NK-92 (cell line): Measurements from ENCODE around the gene SLC39A1.
A peak's percentile ranks its signal among the peaks of the same experiment; 100 is the strongest.
"Not testable (repeated sequence)": the region's sequence is repeated elsewhere in the genome, so short reads cannot be mapped to it uniquely, and the experiment has no call there.

Experiments
- DNase-seq: peaks from one replicate; lab custom pipeline; 2025; ENCODE audit not compliant: unreplicated experiment; lab: John Stamatoyannopoulos, UW

The SLC39A1 gene

DNA sequence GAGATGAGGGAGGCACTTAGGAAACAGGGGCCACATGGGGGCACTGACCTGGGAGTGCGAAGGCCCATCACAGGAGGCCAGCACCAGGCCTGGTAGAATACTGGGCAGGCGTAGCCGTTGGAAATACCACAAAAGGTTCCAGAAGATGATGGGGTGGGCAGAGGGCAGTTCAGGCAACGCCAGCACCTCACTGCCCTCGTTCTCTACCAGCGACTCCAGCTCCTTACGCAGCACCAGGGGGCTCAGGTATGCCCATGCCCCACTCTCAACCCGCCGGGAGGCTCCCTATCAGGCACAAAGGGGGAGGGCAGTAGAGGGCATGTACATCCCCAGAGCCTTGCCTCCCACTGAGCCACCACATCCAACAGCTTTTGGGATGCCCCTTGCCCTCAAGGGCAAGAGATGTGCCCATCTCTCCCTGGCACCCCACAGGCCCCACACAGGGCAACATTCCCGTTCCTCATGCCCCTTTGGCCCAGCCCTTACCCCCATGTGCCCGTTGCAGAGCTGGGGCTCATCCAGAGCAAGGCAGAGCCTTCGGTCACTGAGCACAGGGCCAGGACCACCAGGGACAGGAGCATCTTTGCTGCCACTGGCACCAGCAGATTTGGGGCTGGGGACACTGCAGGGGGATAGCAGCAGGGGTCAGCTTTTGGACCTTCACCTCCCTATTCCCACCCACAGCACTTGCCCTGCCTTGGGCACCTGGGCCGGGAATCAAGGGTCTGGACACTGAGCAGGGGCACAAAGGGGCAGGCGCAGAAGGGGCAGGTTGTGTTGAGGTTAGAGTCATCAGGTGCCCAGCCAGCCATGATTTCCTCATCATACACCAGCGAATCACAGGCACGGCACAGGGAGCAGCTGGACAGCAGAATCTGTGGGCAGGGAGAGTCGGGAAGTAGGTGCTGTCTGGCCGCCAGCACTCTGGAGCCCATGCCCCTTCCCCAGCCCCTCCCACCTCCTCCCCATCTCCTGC lies 30.9 kb downstream of the SLC39A1 start:
- no peak for DNase-seq

DNA sequence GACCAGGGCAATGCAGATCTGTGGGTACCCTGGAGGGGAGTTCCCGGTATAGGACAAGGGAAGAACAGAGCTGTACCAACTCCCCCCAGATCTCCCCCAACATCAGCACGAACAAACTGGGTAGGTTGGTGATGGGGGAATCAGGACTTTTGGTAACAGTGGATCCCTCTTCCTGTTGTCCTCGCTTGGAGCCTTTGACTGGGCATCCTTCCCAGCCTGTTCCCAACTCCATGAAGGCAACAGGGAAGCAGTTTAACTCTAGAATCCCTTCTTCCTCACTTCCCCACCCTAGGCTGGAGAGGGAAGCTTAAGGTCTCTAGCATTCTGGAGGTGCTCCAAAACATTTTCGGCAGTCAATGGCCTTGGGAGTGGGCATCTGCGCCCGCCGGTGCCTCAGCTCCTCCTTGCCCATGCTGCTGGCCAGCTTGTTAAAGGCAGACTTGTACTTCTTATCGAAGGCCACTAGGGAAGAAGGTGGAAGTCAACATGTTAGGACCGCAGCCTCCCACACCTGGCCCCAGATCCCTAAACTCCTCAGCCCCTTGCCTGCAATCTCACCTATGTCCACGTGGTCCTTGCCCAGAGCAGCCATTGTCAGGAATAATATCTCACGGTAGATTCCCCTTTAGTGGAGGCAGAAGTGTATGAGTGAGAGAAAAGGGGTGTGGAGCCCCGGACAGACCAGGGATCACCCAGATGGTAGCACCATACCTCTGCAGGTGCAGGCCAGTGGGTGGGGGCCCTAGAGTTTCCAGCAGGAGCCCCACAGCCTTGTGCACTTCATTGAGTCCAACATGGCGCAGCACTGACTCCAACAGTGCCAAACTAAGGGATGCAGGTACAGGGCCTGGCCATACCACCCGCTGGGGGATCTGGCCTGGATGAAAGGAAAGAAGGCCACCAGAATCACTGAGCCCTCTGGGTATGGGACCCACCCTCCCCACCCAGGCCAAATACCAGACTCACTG lies 33.1 kb downstream of the SLC39A1 start:
- no peak for DNase-seq

DNA sequence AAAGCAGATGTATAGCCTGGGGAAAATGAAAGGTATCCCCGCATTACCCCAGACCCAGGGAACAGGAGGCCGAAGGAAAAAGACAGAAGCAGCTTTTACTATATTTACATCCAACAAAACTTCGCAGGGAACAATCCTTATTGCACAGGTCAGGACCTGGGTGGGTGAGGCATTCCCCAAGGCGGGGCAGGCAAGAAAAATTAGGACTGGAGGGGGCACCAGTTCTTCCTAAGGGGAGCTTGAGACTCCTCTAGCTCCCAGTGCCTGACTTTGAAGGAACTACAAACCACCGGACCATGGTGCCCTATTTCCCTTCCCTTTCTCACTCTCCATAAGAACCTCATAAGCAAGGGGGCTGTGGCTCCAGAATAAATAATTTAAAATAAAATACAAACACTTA lies 33.9 kb downstream of the SLC39A1 start:
- no peak for DNase-seq

DNA sequence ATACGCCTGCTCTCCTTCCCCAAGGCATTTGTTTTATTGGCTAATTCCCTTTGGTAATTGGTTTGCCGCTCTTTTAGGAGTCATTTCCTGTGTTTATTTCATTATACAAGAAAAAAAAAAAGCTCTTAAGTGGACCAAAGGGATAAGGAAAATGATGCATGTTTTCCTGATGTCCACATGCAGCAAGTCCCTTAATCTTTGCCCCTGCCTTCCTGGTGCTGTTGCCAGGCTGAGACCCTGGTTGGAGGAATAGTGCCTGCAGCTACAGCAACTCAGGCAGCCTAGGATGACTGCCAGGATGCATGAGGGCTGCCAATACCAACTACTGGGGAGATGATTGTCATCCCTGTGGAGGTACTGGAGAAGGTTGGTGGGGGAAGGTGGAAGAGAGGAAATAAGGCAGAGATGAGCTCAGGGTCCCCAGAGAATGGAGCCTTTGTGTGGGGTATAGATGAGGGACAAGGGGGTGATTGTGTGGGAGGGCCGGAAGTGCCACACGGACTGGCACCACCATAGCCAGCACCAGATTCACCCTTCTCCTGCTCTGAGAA lies 34.5 kb downstream of the SLC39A1 start:
- DNase-seq: no peak

DNA sequence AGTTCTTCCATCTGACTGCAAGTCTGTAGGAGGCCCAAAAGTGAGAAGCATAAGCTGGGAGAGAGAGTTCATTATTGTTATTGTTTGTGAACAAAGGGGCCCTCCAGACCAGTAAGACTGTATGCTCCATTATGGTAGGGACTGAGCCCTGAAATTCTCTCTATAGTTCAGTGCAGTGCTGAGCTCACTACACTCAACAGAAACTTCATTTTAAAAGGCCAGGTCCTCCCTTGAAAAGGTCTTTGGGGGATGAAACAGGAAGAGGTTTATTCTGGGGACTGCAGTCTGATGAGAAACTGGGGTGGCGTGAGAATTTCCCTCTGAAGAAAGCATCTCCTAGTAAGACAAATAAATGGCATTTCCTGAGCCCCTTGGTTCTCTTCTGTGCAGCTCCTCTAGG lies 35.1 kb downstream of the SLC39A1 start:
- DNase-seq: no peak

DNA sequence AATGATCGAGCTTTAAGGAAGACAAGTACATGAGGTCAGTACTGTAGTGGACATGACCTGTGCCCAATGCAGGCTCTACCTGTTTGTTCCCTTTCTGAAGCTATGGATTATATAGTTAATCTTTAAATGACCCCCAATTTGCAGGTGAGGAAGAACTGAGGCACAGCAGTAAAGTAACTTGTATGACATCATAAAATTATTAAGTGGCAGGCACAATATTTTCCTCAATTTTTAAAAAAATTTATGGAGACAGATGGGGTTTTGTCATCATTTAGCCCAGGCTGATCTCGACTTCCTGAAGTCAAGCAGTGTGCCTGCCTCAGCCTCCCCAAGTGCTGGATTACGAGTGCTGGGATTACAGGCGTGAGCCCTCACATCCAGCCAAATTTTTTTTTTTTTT lies 36.9 kb downstream of the SLC39A1 start:
- DNase-seq: no peak

DNA sequence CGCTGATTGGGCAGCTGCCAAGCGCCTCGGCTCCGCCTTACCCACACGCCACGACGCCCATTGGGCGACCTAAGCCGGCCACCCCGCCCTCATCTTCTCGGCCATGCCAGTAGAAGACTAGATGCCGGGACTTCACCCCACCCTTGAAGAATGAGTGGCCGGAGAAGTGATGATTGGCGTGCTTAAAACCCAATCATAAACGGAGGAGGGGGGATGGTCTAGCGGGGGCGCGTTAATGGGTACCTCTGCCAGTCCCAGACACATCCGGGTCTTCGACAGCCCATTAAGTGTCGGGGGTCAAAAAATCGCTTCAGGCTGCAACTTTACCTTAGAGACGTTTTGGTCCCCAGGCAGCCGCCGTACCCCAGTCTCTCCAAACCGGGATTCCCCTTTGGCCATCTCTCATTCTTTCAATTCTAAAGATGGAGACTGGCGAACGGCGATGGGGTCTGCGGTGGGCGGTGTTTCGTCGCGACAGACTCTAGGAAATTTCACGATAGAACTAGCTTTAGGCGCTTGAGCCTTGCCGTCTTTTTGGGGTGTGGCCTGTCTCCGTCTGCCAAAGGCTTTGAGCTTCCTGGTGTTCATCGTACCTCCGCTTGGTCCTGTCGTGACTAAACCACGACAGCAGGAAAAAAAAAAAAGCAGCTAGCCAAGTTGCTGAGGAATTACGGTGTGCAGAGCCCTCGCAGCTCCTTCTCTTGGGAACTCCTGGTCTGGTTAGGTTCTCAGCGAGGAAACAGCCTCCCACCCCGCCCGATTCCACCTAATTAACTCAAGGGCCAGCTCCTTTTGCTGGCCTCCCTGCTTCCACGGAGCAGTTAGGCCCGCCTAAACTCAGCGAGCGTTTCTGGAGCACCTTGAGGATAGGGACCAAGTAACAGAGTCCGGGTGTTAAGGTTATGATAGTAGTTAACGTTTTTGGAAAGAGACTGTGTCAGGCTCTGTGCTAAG lies 40.1 kb downstream of the SLC39A1 start, which contains the start of gene GATAD2B:
GATAD2B (minus strand) TSS at position 1 of the 954 bp plus-strand sequence. CDS start 94,625 bp downstream, outside the sequence.
- peak; percentile 98 for DNase-seq

DNA sequence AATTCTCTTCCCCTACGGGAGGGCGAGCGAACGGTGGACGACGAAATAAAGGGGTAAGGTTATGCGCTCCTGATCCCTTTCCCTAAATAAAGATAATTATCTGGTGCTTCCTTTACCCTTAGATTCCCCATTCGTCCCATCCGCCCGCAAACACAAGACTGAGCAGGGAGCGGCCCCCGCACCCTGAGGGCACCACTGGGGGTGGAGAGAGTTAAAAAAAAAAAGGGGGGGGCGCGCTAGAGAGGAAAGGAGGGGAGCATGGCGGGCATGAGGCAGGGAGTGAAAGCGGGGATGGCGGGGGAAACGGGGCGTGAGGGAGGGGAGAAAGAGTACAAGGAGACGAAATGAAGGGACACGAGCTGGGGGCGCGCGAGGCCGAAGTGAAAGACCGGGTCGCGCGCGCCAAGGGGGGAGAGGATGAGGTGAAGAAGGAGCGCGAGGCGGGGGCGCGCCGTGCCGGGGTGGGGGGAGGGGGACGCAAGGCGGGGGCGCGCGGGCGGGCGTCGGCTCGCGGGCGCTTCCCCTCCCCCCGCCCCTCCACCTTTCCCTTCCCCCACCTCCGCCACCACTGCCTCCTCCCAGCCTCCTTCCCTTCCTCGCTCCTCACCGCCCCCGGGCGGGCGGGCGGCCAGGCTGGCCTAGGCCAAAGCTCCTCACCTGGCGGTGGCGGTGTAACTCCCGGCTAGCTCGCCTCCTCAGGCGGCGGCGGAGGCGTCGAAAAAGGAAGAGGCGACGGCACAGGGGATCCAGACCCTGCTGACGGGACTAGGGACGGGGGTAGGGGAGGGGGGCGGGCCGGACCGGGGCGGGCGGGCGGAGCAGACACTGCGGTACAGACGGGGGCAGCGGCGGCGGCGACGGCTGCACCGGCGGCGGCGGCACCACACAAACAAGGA lies 41.0 kb downstream of the SLC39A1 start:
- DNase-seq: no peak

DNA sequence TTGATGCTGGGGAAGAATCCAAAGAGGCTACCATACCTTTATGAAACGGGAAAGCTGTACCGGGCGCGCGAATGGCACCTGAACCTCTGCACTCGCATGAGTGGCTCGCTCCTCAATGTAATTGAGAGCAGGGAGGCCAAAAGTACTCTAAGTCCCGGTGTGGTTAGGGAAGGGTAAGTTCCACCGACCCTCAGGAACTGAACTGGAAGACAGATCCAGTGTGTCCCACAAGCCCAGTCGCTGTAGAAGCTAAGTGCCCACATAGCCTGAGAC lies 41.6 kb downstream of the SLC39A1 start:
- no peak for DNase-seq

DNA sequence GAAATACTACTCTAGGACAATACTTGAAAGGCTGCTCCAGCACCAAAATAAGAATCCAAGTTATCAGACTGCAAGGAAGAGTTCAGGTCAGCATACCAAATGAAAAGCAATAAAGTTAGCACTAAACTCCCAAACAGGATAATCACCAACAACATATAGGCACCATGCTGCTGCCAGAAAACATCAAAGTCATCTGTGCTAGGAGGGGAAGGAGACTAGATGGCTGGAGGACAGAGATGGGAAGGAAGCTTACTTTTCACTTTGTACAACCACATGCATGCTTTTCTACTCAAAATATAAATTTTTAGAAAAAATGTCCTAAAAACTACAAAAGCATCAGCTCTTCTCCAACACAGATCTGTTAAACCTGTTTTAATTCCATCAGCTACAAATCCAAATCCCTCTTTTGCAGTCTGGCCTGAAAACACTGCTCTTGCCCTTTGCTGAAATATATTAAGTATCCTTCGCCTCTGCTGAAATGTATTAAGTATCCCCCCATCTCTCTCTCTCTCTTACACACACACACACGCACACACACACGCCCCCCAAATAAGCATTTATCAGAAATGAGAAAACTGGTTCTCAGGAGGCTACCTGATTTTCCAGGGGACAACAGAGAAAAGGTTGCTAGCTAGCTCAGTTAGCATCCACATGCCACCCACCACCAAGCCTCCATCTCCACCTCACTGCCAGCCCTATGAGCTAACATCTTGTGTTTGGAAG lies 42.1 kb downstream of the SLC39A1 start:
- DNase-seq: no peak

DNA sequence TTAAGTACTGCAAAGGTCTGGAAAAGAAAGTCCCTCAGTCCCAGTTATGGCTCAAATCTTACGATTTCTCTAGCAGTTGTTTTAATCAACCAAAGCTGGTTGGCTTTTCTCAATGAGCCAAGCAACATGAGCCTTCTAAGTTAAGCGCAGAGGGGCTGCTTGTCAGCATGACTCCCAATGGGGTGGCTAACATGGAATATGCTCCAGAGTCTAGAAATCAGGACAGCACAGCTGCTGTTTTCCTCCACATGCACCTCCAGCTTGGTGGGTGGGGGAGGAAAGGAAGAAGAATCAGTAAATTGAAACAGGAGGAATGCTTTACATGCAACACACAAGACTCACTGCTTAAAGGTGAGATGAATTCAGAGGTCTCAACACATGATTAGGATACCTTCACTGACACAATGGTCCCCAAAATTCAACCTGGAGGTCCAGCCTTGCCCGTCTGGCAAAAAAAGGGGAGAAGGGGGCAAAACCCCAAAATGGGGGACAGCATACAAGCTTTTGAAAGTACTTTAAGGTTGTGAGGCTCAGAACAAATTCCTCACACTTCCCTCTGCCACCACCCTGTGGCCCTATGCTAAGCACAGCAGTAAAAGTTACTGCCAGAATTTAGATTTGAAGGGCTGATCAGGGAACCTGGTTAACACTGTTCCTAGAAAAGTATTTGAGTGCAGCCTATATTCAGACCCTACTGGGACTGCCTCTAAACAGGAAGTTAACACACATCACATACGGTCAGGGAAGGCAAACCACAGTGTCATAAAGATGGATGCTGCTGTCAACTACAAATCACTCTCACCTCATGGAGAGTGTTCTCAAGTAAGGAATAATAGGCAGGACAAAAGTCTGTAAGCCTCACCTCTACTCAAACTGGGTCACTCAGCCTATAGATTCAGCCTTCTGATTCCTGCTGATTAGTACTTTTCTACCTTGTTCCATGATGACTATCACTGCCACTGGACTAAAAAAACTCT lies 43.2 kb downstream of the SLC39A1 start:
- DNase-seq: no peak

DNA sequence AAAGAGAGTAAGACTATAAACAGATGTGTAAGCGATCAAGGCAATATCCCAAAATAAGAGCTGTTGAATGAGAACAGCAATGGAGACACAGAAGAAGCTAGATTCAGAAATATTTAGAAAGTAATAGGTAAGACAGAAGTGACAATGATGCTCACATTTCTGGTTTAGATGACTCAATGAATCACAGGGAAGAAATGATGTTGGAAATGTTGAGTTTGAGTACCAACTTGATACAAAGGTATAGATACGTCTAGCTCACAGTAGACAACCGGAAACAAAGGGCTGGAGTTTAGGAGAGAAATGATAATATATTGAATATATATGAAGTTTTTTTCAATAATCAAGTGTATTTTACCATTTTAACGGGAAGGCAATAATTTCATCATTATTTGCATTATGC lies 47.0 kb downstream of the SLC39A1 start:
- DNase-seq: no peak

DNA sequence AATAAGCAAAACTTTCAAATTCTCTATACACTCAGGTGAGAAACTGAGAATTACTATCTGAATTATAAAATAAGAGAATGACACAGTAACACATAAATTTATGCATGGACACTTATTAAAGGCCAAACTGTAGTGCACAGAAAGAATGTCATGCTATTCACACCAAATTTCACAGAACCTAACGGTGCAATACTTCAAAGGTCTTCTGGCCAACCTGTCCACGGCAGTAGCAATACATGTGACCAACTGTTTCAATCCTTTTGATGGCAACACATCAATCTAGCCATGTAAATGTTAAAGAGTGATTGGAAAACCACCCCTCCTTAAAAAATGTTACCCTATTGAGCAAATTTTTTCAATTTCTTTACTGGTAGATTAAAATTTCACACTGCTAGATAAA lies 51.0 kb downstream of the SLC39A1 start:
- DNase-seq: no peak

DNA sequence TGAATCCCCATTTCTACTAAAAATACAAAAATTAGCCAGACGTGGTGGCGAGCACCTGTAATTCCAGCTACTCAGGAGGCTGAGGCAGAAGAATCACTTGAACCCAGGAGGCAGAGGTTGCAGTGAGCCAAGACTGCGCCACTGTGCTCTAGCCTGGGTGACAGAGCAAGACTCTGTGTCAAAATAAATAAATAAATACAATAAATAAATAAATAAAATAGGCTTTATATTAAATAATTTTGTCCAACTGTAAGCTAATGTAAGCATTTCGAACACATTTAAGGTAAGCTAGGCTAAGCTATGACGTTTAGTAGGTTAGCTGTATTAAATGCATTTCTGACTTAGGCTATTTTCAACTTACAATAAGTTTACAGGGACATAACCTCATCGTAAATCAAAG lies 52.8 kb downstream of the SLC39A1 start:
- not testable (repeated sequence) for DNase-seq
